Fibroblast of skin of scalp (primary cell): Measurements from ENCODE around the gene HRK. TPM values are rescaled to one million over a fixed set of nuclear protein-coding genes. Genes with fewer than 3 reads are reported as not detected.

Source experiments
- DNase-seq: peaks from one replicate; pipeline ENCODE4 v3.0.0-alpha.2; 2013
- polyA plus RNA-seq, 2 experiments: library from polyadenylated mRNA; unstranded; fragments of 120-200 nt; gene quantifications; one replicate each; pipeline ENCODE4 v1.2.1, GENCODE V29; 2013; ENCODE audit not compliant: insufficient read length in 2 of 2

The HRK gene
- polyA plus RNA-seq (2013, experiment 1 of 2; ENCODE audit: insufficient read length): 0.02 TPM
- 0.14 TPM for polyA plus RNA-seq (2013, experiment 2 of 2; ENCODE audit: insufficient read length)

DNA sequence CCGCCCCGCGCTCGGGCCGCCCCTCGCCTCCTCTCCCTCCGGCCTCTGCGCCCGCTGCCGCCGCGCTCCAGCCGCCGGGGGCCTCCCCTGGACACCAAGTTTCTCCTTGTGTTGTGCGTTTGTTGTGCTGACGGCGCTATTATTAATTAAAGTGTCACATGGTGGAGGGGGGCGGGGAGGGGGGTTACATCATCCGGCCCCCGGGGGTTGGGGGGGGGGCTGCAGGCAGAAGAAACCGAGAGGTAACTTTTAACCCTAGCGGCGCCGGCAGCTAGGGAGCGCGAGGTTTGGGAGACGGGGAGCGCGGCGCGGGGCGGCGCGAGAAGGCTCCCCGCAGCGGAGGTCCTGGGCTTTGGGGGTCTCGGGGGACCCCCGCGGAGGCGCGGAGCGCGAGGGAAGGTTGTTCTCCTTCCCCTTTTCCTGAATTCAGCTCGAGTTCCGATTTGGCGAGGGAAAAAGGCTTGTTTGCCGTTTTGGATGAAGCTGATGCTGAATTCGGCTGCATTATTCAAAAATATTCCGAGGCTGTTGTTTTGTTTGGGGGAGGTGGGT lies at the start of gene HRK:
TSS of gene HRK (minus strand) at position 117 of the 552 bp plus-strand sequence. CDS start 134 bp downstream, outside the sequence.
- no peak for DNase-seq

DNA sequence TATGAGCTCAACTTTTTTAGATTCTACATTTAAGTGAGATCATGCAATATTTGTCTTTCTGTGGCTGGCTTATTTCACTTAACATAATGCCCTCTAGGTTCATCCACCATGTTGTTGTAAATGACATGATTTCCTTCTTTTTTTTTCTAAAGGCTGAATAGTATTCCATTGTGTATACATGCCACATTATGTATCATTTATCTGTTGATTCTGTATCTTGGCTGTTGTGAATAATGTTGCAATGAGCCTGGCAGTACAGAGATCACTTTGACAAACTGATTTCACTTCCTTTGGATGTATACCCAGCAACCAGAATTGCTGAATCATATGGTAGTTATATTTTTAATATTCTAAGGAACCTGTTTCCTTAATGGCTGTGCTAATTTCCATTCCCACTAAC lies 48.6 kb upstream of the HRK start:
- DNase-seq: no peak

DNA sequence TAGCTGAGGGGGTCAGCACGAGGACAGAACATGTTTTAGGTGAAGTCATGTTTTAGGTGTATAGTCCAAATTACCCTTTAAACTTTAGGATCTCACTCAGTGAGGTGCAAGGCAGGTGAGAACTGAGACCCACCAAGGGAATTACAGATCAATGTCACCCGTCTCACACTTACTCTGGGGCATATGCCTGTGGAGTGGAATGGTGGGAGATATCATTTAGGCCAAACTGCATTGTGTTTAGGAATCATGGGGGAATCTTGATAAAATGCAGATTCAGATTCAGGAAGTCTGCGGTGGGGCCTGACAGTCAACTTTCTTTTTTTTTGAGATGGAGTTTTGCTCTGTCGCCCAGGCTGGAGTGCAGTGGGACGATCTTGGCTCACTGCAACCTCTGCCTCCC lies 47.3 kb upstream of the HRK start:
- no peak for DNase-seq

DNA sequence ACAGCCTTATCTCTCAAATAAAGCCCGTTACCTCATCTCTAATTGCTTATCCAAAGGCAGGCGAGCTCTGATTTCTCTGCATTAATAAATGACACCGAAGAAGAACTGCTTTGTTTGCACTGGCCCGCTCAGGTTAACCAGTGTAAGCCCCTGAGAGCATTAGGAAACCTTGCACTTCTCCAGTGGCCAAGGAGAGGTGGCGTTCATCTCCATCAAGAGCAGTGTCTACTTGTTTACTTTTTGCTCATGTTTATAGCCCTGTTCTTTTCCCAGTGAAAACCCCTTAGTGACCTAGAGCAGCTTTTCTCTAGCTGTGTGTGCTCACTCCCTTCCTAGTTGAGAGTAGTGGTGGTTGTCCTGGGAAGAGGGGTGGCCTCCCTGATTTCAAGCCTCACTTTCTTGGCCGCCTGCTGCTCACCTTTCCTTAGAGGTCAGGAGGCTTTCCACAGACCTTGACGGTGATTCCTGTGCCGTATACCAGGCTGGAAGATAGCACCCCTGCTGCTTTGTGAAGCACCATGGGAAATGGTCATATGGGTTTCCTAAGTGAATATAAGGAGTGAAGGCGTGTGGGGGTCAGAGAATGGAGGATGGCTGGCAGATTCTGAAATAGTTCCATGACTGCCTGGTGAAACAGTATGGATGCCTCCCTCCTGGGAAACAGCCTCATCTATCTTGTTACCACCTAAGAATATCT lies 46.2 kb upstream of the HRK start:
- no peak for DNase-seq

DNA sequence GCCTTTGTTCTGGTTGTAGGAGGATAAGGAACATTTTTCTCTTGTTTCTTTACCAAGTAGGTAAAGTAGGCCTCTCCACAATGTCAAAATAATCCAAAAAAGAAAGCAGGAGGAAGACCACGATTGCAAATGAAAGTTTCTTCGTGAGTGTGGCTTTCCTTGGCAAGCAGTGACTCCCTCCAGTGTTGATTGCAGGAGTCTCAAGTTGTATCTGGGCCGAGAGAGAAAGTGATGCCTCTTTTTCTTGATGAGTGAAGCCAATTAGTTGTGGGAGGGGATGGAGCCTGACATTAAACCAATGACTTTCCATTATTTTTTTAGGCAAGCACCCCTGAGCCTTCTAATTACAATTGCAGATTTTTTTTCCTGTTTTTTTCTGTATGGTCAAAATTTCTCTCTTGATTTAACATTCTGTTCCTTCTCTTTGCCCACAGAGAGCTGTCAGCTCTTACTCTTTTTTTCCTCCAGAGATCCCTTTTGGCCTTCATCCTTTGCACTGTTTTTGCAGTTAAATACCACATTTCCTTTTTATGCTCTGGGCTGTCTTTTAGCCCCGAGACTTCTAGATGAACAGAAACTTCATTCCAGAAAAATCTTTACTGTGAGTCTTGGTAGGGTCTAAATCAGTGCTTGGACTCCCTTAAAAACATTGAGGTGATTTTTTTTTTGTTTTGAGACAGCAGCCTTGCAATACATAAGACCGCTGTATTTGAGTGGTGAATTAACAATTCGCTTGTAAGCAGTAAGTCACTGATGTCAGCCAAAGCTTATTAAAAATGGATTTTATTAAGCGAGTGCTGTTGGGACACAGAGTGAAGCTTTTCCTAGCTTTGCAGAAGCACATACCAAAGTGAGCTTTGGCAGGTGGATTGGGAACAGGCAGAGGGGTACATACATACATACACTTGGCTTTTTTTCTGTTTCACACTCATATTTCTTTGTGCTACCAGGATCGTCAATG lies 45.3 kb upstream of the HRK start:
- DNase-seq: no peak

DNA sequence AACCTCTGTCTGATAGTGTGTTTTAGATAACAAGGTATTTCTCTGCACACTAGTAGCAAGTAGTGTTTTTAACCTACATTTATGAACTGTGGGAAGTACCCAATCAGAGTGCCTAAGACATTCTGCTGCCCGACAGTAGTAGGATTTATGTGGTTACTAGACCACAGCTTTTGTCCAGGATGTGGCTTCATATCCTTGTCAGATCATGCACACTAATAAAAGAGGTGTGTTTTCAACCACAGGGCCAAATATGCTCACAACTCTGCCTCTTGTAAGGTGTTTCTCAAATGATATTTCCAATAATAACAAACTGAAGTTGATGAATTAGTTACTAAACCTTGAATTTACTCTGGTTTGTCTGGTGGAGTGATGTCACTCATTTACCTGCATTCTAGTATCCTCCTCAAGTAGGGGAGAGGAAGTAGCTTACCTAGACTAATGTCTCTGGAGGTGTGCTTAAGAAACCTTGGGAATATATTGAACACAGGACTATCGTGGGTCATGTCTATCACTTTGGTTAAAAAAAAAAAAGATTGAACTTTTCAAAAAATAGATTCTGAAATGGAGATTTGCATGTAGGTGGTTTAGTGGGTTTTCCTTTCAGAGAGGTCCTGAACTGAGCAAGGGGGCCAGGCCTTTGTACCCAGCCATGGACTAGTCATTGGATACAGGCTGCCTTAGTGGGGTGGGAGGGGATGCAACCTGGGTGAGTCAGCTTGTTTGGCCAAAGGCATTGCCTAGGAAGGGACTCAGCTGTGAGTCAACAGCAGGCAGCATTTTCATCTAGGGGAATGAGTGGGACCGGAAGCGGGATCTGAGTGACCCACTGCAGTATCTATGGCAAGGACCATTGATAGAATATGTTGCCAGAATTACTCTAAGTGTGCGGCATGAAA lies 43.6 kb upstream of the HRK start:
- peak; percentile 38 for DNase-seq

DNA sequence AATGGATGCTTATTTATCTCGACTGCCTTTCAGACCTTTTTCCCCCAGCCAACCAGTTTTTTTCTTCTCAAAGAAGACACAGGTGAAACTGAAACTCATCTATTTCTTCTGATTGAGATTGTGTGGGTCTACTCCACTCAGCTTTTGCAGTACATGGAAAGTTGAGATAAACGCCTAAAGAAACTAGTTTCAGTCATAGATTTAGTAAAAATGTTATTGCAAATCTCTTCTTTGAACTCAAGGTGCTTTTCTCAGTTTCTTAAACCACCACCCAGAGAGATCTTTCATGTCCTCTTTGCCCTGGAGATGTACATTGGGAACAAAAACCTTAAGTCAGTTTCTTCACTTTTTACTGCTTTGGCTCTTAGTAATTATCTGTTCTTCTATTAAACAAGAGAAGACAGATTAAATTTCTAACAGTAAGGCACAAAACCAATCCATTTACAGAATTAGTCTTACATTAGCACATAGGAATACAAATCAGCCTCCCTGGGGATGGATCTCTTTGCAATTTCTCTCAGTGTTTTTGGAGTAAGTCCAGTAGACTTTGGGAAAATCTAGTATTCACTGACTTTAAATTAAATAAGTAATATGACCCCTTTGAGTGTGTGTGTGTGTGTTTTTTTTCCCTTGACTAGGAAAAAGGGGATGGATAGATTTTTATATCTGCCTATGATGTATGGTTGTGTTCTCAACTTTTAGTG lies 41.1 kb upstream of the HRK start:
- peak; percentile 61 for DNase-seq

DNA sequence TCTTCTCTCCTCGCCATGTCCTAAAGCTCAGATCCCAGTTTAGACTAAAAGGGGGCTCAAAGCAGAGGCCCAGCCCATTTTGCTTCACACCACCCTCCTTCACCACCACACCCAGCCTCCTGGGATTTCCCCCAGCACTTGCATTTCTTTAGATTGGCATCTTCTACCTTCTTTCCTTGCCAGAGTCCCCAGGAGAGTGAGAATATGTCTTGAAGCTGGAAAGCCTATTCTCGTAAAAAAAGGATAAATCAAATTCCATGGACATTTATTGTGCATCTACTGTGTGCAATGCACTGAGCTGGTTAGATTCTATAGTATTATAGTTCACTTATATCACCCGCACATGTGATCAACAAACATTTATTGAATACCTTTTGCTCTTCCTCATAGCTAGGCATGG lies 39.7 kb upstream of the HRK start:
- DNase-seq: no peak

DNA sequence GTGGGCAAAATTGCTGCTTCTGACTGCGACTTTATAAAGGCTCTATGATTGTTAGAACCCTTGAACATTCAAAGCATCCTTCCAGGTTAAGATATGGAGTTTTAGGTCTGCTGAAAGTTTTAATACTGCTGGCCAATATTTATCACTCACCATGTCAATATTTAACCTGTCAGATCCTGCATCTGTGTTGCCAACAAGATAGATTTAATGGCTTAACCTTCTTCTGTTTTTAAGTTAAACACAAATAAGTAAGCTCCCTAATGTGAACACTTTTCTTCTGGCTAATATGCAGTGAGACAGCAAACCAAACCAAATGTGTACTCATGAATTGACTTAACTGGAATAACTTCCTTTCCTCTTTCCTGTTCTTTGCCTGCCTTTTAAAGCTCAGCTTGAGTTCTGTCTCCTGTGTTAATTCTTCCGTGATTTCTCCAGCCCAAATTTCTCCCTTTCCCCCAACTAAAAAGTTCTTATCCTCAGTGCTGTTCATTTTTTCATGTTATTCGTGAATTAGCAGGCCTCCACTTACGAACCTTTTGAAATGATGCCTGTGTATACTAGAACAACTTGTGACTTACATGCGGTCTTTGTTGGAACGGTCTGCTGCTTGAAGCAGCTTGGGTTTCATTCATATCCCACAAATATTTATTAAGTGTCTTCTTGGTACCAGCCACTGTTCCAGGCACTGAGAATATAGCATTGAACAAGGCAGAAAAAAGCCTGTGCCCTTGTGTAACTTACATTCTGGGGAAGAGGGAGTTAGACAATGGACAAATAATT lies 38.7 kb upstream of the HRK start:
- DNase-seq: no peak

DNA sequence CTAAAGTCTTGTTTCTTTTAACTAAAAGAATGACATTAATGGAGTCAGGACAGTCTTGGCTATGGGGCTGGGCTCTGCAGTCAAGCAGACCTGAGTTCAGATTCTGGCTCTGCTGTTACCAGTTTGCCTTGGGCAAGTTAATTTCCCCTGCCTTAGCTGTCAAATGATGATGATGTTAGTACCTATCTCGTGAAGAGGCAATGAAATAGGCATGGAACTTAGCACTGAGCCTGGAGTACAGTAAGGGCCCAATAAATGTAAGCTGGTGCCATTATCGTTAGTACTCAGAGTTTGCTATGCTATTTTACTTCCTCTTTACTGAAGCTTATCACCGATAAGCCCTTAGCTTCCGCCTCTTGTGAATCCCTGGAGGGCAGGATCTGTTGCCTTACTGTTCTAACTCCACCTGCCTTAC lies 38.0 kb upstream of the HRK start:
- DNase-seq: no peak

DNA sequence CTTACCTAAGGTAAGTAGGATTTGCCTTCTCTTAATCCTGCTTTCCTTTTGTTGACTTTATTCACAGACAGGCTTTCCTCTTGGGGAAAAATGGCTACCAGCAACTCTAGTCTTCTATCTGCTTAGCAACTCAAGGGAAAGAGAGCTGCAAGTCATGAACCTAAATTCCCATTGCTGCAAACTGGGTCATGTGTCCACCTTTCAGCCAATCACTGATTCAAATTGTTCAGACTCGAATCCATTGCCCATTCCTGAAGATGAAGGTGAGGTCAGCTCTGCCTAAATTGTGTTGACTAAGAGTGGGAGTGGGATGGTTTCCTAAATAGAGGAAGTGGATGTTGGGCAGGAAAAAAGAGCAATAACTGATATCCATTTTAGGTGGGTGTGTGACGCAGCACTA lies 37.2 kb upstream of the HRK start:
- no peak for DNase-seq

DNA sequence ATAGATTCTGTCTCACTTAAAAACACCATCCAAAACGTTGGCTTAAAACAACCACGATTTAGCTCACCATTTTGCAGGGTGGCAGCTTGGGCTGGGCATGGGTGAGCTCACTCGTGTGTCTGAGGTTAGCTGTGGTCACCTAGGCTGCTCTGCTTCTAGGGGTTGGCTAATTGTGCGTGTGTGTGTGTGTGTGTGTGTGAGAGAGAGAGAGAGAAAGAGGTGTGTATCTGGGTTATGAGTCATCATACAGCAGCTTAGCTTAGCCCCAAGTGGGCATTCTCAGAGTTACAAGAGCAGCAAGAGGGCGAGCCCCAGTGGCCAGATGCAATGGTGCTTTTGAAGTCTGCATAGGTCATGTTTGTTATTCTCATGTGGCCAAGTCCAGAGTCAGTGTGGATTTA lies 35.5 kb upstream of the HRK start:
- peak; percentile 36 for DNase-seq

DNA sequence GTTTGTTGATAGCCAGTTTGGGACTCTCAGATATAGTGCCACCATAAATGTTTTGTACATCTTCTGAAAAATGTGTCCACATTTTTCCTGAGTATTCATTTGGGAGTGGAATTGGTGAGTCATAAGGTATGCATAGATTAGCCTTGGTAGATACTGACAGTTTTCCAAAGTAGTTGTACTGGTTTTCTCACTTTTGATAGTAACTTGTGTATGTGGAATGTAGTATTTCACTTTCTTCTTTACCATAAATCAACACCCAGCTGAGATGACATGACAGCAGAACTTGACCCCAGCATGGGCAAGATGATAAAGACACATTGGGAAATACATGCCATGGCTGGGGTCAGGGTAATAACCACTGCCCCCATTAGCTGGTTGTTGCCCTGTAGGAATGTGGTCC lies 34.9 kb upstream of the HRK start:
- DNase-seq: peak; percentile 54

DNA sequence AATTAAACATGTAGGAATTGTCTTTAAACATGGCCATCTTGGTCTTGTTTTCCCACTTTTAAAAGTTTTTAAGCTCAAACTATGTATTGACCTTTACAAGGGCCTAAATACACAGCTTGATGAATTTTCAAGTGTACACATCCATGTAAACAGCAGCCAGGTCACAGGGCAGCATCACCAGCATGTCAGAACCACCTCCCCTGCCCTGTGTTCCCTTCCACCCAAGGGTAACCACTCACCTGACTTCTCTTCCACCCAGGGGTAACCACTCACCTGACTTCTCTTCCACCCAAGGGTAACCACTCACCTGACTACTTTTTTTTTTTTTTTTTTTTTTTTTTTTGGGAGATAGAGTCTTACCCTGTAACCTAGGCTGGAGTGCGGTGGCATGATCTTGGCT lies 34.1 kb upstream of the HRK start:
- no peak for DNase-seq

DNA sequence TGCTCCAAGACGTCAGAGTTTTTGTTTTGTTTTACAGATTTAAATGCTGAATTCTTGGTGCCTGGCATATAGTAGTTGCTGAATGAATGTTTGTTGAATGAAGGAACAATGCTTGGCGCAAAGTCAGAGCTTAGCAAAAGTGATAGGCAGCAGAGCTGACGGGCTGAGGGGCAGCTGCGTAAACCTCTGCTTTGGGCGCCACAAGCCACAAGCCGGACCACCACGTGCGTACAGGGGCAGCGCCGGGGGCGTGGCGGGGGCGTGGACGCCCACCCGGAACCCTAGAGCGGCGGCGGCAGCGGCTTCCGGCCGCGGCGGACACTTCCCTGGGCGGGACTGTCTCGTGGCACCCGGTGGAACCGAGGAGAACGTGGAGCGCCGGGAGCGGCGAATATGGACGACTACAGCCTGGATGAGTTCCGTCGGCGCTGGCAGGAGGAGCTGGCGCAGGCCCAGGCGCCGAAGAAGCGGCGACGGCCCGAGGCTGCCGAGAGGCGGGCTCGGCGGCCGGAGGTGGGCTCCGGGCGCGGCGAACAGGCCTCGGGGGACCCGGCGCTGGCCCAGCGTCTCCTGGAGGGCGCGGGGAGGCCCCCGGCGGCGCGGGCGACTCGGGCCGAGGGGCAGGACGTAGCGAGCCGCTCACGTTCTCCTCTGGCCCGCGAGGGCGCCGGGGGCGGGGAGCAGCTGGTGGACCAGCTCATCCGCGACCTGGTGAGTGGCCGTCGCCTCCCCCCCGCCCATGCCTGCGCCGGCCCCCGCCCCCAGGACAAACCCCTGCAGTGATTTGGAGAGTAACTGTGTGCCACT lies 29.6 kb upstream of the HRK start, which contains the start of gene FBXW8:
TSS of gene FBXW8 (plus strand) at position 306 of the 807 bp plus-strand sequence. CDS start at position 394, 88 bp downstream.
- DNase-seq: peak; percentile 84

DNA sequence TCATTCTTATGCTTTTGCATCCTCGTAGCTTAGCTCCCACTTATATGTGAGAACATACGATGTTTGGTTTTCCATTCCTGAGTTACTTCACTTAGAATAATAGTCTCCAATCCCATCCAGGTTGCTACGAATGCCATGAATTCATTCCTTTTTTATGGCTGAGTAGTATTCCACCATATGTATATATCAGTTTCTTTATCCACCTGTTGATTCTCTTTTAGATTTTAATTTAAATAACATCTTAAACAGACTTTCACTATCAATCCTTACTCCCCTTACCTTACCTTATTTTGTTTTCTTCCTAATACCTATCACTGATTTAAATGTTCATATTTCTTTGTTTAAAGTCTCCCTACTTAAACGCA lies 29.0 kb upstream of the HRK start:
- DNase-seq: no peak

DNA sequence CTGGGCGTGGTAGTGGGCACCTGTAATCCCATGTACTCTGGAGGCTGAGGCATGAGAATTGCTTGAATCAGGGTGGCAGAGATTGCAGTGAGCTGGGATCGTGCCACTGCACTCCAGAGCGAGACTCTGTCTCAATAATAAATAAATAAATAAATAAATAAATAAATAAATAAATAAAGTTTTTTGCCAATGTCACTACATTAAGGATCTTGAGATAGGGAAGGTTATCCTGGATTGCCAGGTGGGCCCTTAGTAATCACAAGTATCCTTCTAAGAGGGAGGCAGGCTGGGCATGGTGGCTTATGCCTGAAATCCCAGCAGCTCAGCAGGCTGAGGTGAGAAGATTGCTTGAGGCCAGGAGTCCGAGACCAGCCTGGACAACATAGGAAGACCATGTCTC lies 25.0 kb upstream of the HRK start:
- no peak for DNase-seq

DNA sequence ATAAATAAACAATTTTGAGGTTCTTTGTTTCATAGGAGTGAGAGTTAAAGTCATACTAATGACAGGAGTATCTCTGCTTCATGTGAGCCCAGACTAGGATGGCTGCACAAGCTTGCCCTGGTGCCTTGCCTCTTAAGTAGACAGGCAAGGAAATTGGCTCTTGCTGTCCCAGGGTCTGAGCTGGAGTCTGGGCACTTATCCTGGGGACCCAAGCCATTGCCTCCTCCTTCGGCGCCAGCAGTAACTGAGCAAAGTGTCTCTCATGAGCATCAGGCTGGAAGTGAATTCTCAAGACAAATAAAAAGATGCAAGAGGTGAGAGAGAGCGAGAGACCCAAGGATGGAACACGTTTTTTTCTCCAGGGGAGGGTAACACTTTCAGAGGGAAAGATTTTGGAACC lies 22.6 kb upstream of the HRK start:
- no peak for DNase-seq

DNA sequence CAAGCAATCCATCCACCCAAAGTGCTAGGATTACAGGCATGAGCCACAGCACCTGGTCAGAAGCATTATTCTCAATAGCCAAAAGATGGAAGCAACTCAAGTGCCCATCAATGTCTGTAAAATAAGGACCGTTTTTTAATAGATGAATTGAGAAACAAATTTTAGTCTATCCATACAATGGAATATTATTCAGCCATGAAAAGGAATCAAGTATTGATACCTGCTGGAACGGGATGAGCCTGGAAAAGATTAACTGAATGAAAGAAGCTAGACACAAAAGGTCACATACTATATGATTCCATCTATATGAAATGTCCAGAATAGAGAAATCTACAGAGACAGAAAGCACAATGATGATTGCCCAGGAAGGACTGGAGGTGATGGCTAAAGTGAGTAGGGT lies 20.4 kb upstream of the HRK start:
- DNase-seq: no peak

DNA sequence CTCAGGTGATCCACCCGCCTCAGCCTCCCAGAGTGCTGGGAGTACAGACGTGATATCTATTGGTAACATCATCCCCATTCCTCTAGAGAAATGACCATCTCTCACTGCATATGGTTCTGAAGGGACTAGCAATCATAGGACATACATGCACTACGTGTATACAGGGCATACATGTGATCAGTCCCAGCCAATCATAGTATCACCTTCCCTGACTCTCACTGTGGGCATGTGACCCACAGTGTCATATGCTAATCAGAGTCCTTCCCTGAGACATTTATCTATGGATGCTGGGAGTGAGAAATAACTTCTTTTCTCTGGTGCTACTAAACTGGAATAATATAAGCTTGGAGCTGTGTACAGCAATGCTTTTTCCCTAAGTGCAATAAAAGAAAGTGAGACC lies 17.4 kb upstream of the HRK start:
- no peak for DNase-seq
